Measurements from ENCODE around the gene BNIP3. TPM values are rescaled to one million over a fixed set of nuclear protein-coding genes. Genes with fewer than 3 reads are reported as not detected.

The BNIP3 gene
- total and polyA plus RNA-seq, 2 of the 8 experiments (the other 6 are each of a cell fraction or from before 2014, with no cell fraction given): 25.8 to 58.9 TPM

DNA sequence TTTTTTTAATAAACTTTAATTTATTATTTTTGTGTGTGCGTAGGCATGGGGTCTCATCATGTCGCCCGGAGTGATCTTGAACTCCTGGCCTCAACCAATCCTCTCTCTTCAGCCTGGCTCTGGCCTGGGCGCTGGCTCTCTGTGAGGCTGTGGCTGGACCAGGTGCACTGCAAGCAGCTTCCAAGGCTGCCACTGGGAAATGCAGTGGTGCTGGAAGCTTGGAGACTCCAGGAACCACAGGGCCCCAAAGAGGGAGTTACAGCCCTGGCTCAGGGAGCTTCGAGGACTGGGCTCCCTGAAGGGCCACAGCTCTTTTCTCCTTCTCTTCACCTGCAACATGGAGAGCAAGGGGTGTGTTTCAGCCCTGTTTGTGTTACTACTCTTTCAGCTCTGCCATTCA is 36.7 kb upstream of the BNIP3 start (continued):
- TF ChIP-seq, protein P1, sequence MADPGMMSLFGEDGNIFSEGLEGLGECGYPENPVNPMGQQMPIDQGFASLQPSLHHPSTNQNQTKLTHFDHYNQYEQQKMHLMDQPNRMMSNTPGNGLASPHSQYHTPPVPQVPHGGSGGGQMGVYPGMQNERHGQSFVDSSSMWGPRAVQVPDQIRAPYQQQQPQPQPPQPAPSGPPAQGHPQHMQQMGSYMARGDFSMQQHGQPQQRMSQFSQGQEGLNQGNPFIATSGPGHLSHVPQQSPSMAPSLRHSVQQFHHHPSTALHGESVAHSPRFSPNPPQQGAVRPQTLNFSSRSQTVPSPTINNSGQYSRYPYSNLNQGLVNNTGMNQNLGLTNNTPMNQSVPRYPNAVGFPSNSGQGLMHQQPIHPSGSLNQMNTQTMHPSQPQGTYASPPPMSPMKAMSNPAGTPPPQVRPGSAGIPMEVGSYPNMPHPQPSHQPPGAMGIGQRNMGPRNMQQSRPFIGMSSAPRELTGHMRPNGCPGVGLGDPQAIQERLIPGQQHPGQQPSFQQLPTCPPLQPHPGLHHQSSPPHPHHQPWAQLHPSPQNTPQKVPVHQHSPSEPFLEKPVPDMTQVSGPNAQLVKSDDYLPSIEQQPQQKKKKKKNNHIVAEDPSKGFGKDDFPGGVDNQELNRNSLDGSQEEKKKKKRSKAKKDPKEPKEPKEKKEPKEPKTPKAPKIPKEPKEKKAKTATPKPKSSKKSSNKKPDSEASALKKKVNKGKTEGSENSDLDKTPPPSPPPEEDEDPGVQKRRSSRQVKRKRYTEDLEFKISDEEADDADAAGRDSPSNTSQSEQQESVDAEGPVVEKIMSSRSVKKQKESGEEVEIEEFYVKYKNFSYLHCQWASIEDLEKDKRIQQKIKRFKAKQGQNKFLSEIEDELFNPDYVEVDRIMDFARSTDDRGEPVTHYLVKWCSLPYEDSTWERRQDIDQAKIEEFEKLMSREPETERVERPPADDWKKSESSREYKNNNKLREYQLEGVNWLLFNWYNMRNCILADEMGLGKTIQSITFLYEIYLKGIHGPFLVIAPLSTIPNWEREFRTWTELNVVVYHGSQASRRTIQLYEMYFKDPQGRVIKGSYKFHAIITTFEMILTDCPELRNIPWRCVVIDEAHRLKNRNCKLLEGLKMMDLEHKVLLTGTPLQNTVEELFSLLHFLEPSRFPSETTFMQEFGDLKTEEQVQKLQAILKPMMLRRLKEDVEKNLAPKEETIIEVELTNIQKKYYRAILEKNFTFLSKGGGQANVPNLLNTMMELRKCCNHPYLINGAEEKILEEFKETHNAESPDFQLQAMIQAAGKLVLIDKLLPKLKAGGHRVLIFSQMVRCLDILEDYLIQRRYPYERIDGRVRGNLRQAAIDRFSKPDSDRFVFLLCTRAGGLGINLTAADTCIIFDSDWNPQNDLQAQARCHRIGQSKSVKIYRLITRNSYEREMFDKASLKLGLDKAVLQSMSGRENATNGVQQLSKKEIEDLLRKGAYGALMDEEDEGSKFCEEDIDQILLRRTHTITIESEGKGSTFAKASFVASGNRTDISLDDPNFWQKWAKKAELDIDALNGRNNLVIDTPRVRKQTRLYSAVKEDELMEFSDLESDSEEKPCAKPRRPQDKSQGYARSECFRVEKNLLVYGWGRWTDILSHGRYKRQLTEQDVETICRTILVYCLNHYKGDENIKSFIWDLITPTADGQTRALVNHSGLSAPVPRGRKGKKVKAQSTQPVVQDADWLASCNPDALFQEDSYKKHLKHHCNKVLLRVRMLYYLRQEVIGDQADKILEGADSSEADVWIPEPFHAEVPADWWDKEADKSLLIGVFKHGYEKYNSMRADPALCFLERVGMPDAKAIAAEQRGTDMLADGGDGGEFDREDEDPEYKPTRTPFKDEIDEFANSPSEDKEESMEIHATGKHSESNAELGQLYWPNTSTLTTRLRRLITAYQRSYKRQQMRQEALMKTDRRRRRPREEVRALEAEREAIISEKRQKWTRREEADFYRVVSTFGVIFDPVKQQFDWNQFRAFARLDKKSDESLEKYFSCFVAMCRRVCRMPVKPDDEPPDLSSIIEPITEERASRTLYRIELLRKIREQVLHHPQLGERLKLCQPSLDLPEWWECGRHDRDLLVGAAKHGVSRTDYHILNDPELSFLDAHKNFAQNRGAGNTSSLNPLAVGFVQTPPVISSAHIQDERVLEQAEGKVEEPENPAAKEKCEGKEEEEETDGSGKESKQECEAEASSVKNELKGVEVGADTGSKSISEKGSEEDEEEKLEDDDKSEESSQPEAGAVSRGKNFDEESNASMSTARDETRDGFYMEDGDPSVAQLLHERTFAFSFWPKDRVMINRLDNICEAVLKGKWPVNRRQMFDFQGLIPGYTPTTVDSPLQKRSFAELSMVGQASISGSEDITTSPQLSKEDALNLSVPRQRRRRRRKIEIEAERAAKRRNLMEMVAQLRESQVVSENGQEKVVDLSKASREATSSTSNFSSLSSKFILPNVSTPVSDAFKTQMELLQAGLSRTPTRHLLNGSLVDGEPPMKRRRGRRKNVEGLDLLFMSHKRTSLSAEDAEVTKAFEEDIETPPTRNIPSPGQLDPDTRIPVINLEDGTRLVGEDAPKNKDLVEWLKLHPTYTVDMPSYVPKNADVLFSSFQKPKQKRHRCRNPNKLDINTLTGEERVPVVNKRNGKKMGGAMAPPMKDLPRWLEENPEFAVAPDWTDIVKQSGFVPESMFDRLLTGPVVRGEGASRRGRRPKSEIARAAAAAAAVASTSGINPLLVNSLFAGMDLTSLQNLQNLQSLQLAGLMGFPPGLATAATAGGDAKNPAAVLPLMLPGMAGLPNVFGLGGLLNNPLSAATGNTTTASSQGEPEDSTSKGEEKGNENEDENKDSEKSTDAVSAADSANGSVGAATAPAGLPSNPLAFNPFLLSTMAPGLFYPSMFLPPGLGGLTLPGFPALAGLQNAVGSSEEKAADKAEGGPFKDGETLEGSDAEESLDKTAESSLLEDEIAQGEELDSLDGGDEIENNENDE (IDR thresholded peaks at IDR 0.05; ENCODE audit: insufficient replicate concordance, low read length): no peak
- TF ChIP-seq CHD1 (IDR thresholded peaks at IDR 0.05; ENCODE audit: low read depth, low read length): no peak
- TF ChIP-seq, protein P2, sequence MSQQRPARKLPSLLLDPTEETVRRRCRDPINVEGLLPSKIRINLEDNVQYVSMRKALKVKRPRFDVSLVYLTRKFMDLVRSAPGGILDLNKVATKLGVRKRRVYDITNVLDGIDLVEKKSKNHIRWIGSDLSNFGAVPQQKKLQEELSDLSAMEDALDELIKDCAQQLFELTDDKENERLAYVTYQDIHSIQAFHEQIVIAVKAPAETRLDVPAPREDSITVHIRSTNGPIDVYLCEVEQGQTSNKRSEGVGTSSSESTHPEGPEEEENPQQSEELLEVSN (IDR thresholded peaks at IDR 0.05): no peak
- no peak for TF ChIP-seq KDM4A (IDR thresholded peaks at IDR 0.05; ENCODE audit: low read depth, low read length, severe bottlenecking)
- no peak for TF ChIP-seq CBX8 (IDR thresholded peaks at IDR 0.05; ENCODE audit: borderline replicate concordance, low read depth, low read length)
- no peak for TF ChIP-seq SRF (IDR thresholded peaks at IDR 0.05; ENCODE audit: low read depth, low read length)
- TF ChIP-seq JUN (IDR thresholded peaks at IDR 0.05; ENCODE audit: low read depth, low read length): no peak
- no peak for TF ChIP-seq HDAC2 (IDR thresholded peaks at IDR 0.05; ENCODE audit: borderline replicate concordance in 1 of 2, low read depth in 2 of 2, low read length in 2 of 2)
- no peak for TF ChIP-seq RBBP5 (IDR thresholded peaks at IDR 0.05; ENCODE audit: borderline replicate concordance, low read depth, low read length)
- no peak for TF ChIP-seq SP1 (IDR thresholded peaks at IDR 0.05; ENCODE audit: low read depth, low read length)
- TF ChIP-seq SP2 (IDR thresholded peaks at IDR 0.05; ENCODE audit: low read length): no peak
- TF ChIP-seq ASH2L (IDR thresholded peaks at IDR 0.05; ENCODE audit: low read length): no peak
